Measurements from ENCODE around the gene ARMH4. TPM values are rescaled to one million over a fixed set of nuclear protein-coding genes. Genes with fewer than 3 reads are reported as not detected.

Gene ARMH4
- polyA plus RNA-seq, 2 donors = 0.22 to 0.54 TPM

- Histone ChIP-seq H3K9me3 (ENCODE audit: control insufficient read depth in 2 of 2, insufficient read depth in 1 of 2, low read depth in 1 of 2, low read length in 1 of 2) (no peaks in the 10 kb centered on the region), H3K4me3 (ENCODE audit: low read depth in 1 of 2, low read length in 2 of 2) (no peak overlapping the region), H3K27ac (ENCODE audit: low read depth in 2 of 2, low read length in 1 of 2) (no peak overlapping the region), H3K36me3 (ENCODE audit: control insufficient read depth in 2 of 2, insufficient read depth in 2 of 2, low read length in 1 of 2) (no peaks in the 10 kb centered on the region), H3K27me3 (ENCODE audit: control insufficient read depth in 1 of 2, insufficient read depth in 2 of 2, low read length in 2 of 2) (no peaks in the 10 kb centered on the region), H3K4me1 (ENCODE audit: control insufficient read depth in 2 of 2, insufficient read depth in 2 of 2, low read length in 1 of 2) (no peaks in the 10 kb centered on the region)
- WGBS, 2 donors = 93 to 96% methylated on average over 3 of the region's 3 CpGs
These were observed 62.4 kb downstream of the ARMH4 start for GRCh38 chr14:58089612-58090011.

DNA sequence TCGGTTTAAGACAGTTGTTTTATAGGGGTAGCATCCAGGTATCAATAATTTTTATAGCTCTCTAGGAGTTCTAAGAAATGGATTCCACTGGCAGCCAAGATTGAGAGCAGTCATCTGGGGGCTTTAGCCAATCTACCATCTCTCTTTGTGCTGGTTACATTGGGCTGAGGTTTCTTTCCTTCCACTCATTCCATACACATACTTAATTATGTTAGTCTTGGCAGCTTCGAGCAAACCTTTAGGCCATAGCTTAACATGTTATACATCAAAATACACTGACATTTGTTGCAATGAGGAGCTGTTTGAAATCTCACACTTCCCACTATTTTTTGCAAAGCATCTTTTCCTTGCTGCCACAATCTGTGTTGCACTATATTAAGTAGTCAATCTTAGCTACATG, 63.1 kb downstream of the ARMH4 start:
- H3K4me3 ChIP-seq (ENCODE audit: low read depth in 1 of 2, low read length in 2 of 2) = no peak overlapping the region
- H3K9me3 ChIP-seq (ENCODE audit: control insufficient read depth in 2 of 2, insufficient read depth in 1 of 2, low read depth in 1 of 2, low read length in 1 of 2) = no peaks in the 10 kb centered on the region
- H3K27me3 ChIP-seq (ENCODE audit: control insufficient read depth in 1 of 2, insufficient read depth in 2 of 2, low read length in 2 of 2) = no peaks in the 10 kb centered on the region
- H3K27ac ChIP-seq (ENCODE audit: low read depth in 2 of 2, low read length in 1 of 2) = no peak overlapping the region
- no peaks in the 10 kb centered on the region for H3K36me3 ChIP-seq (ENCODE audit: control insufficient read depth in 2 of 2, insufficient read depth in 2 of 2, low read length in 1 of 2)
- no peaks in the 10 kb centered on the region for H3K4me1 ChIP-seq (ENCODE audit: control insufficient read depth in 2 of 2, insufficient read depth in 2 of 2, low read length in 1 of 2)
- WGBS, 2 donors = 50 to 66% methylated on average over 2 of the region's 2 CpGs

DNA sequence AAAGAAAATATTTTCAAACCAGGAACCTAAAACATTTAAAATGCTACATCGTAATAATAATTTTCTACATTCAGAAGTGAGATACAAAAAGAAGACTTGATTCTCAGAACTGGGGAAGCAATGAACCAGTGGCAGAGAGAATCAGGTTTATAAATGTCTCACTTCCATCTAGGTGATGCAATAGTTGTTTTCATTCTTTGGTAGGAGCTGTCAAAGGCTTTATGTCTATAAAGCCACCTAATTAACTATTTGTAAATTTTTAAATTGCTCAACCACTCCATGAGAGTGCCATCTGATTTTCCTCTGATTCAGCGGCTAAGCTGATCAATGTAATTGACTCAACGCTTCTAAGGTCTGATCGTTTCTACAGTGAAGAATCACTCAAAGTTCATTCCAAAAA, 66.1 kb downstream of the ARMH4 start:
- H3K4me3 ChIP-seq (ENCODE audit: low read depth in 1 of 2, low read length in 2 of 2) = no peak overlapping the region
- no peaks in the 10 kb centered on the region for H3K27me3 ChIP-seq (ENCODE audit: control insufficient read depth in 1 of 2, insufficient read depth in 2 of 2, low read length in 2 of 2)
- no peaks in the 10 kb centered on the region for H3K36me3 ChIP-seq (ENCODE audit: control insufficient read depth in 2 of 2, insufficient read depth in 2 of 2, low read length in 1 of 2)
- no peaks in the 10 kb centered on the region for H3K4me1 ChIP-seq (ENCODE audit: control insufficient read depth in 2 of 2, insufficient read depth in 2 of 2, low read length in 1 of 2)
- 78 to 80% methylated on average over 4 of the region's 4 CpGs for WGBS, 2 donors
- H3K9me3 ChIP-seq (ENCODE audit: control insufficient read depth in 2 of 2, insufficient read depth in 1 of 2, low read depth in 1 of 2, low read length in 1 of 2) = no peaks in the 10 kb centered on the region
- no peak overlapping the region for H3K27ac ChIP-seq (ENCODE audit: low read depth in 2 of 2, low read length in 1 of 2)

GRCh38 chr14:58082491-58083098, 69.4 kb downstream of the ARMH4 start:
- H3K4me3 ChIP-seq (ENCODE audit: low read depth in 1 of 2, low read length in 2 of 2) = no peak overlapping the region
- WGBS, 2 donors = 2 to 21% methylated on average over 1 of the region's 1 CpG
- no peaks in the 10 kb centered on the region for H3K9me3 ChIP-seq (ENCODE audit: control insufficient read depth in 2 of 2, insufficient read depth in 1 of 2, low read depth in 1 of 2, low read length in 1 of 2)
- H3K4me1 ChIP-seq (ENCODE audit: control insufficient read depth in 2 of 2, insufficient read depth in 2 of 2, low read length in 1 of 2) = no peaks in the 10 kb centered on the region
- H3K27me3 ChIP-seq (ENCODE audit: control insufficient read depth in 1 of 2, insufficient read depth in 2 of 2, low read length in 2 of 2) = no peaks in the 10 kb centered on the region
- H3K36me3 ChIP-seq (ENCODE audit: control insufficient read depth in 2 of 2, insufficient read depth in 2 of 2, low read length in 1 of 2) = no peaks in the 10 kb centered on the region
- no peak overlapping the region for H3K27ac ChIP-seq (ENCODE audit: low read depth in 2 of 2, low read length in 1 of 2)

DNA sequence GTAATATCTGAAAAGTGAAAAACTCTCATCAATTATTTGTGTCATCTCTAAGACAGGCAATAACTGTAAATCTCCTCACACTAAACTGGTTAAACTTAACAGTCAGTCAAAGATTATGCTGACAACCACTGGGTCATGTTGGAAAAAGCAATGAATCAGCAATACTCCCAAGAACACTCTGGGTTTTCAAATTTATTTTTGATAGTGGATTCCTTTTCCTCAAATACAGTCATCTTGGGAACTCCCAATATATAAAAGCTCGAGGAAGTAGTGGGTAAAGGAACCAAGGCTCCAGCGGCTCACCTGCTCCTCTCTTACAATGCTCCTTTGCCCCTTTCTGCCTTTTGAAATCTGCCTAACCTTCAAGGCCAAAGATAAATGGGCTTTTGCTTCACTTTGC, 70.0 kb downstream of the ARMH4 start:
- Histone ChIP-seq H3K27ac (ENCODE audit: low read depth in 2 of 2, low read length in 1 of 2) (no peak overlapping the region), H3K36me3 (ENCODE audit: control insufficient read depth in 2 of 2, insufficient read depth in 2 of 2, low read length in 1 of 2) (no peaks in the 10 kb centered on the region)

GRCh38 chr14:58078471-58078870, 73.5 kb downstream of the ARMH4 start:
- Histone ChIP-seq H3K27ac (ENCODE audit: low read depth in 2 of 2, low read length in 1 of 2) (no peak overlapping the region), H3K4me1 (ENCODE audit: control insufficient read depth in 2 of 2, insufficient read depth in 2 of 2, low read length in 1 of 2) (no peaks in the 10 kb centered on the region)

More for the DNA sequence above, 70.0 kb downstream of the ARMH4 start:
- WGBS, 2 donors = 62 to 74% methylated on average over 2 of the region's 2 CpGs
- H3K9me3 ChIP-seq (ENCODE audit: control insufficient read depth in 2 of 2, insufficient read depth in 1 of 2, low read depth in 1 of 2, low read length in 1 of 2) = no peaks in the 10 kb centered on the region
- H3K4me1 ChIP-seq (ENCODE audit: control insufficient read depth in 2 of 2, insufficient read depth in 2 of 2, low read length in 1 of 2) = no peaks in the 10 kb centered on the region
- no peak overlapping the region for H3K4me3 ChIP-seq (ENCODE audit: low read depth in 1 of 2, low read length in 2 of 2)
- H3K27me3 ChIP-seq (ENCODE audit: control insufficient read depth in 1 of 2, insufficient read depth in 2 of 2, low read length in 2 of 2) = no peaks in the 10 kb centered on the region

GRCh38 chr14:58078068-58078467, 73.9 kb downstream of the ARMH4 start:
- Histone ChIP-seq H3K27ac (ENCODE audit: low read depth in 2 of 2, low read length in 1 of 2) (no peak overlapping the region), H3K4me3 (ENCODE audit: low read depth in 1 of 2, low read length in 2 of 2) (no peak overlapping the region), H3K27me3 (ENCODE audit: control insufficient read depth in 1 of 2, insufficient read depth in 2 of 2, low read length in 2 of 2) (no peaks in the 10 kb centered on the region), H3K36me3 (ENCODE audit: control insufficient read depth in 2 of 2, insufficient read depth in 2 of 2, low read length in 1 of 2) (no peaks in the 10 kb centered on the region), H3K4me1 (ENCODE audit: control insufficient read depth in 2 of 2, insufficient read depth in 2 of 2, low read length in 1 of 2) (no peaks in the 10 kb centered on the region), H3K9me3 (ENCODE audit: control insufficient read depth in 2 of 2, insufficient read depth in 1 of 2, low read depth in 1 of 2, low read length in 1 of 2) (no peaks in the 10 kb centered on the region)

More at GRCh38 chr14:58078471-58078870, 73.5 kb downstream of the ARMH4 start:
- no peaks in the 10 kb centered on the region for H3K36me3 ChIP-seq (ENCODE audit: control insufficient read depth in 2 of 2, insufficient read depth in 2 of 2, low read length in 1 of 2)
- no peaks in the 10 kb centered on the region for H3K27me3 ChIP-seq (ENCODE audit: control insufficient read depth in 1 of 2, insufficient read depth in 2 of 2, low read length in 2 of 2)
- H3K4me3 ChIP-seq (ENCODE audit: low read depth in 1 of 2, low read length in 2 of 2) = no peak overlapping the region
- no peaks in the 10 kb centered on the region for H3K9me3 ChIP-seq (ENCODE audit: control insufficient read depth in 2 of 2, insufficient read depth in 1 of 2, low read depth in 1 of 2, low read length in 1 of 2)

- 59 to 63% methylated on average over 1 of the region's 1 CpG for WGBS, 2 donors
- Histone ChIP-seq H3K27ac (ENCODE audit: low read depth in 2 of 2, low read length in 1 of 2) (no peak overlapping the region), H3K4me1 (ENCODE audit: control insufficient read depth in 2 of 2, insufficient read depth in 2 of 2, low read length in 1 of 2) (no peaks in the 10 kb centered on the region), H3K4me3 (ENCODE audit: low read depth in 1 of 2, low read length in 2 of 2) (no peak overlapping the region), H3K36me3 (ENCODE audit: control insufficient read depth in 2 of 2, insufficient read depth in 2 of 2, low read length in 1 of 2) (no peaks in the 10 kb centered on the region), H3K27me3 (ENCODE audit: control insufficient read depth in 1 of 2, insufficient read depth in 2 of 2, low read length in 2 of 2) (no peaks in the 10 kb centered on the region), H3K9me3 (ENCODE audit: control insufficient read depth in 2 of 2, insufficient read depth in 1 of 2, low read depth in 1 of 2, low read length in 1 of 2) (no peaks in the 10 kb centered on the region)
These were observed 74.4 kb downstream of the ARMH4 start for GRCh38 chr14:58077621-58078020.

GRCh38 chr14:58073516-58073915, 78.5 kb downstream of the ARMH4 start:
- Histone ChIP-seq H3K36me3 (ENCODE audit: control insufficient read depth in 2 of 2, insufficient read depth in 2 of 2, low read length in 1 of 2) (no peaks in the 10 kb centered on the region), H3K27ac (ENCODE audit: low read depth in 2 of 2, low read length in 1 of 2) (no peak overlapping the region), H3K9me3 (ENCODE audit: control insufficient read depth in 2 of 2, insufficient read depth in 1 of 2, low read depth in 1 of 2, low read length in 1 of 2) (no peaks in the 10 kb centered on the region), H3K4me3 (ENCODE audit: low read depth in 1 of 2, low read length in 2 of 2) (no peak overlapping the region), H3K27me3 (ENCODE audit: control insufficient read depth in 1 of 2, insufficient read depth in 2 of 2, low read length in 2 of 2) (no peaks in the 10 kb centered on the region), H3K4me1 (ENCODE audit: control insufficient read depth in 2 of 2, insufficient read depth in 2 of 2, low read length in 1 of 2) (no peaks in the 10 kb centered on the region)
- 53 to 59% methylated on average over 3 of the region's 3 CpGs for WGBS, 2 donors

DNA sequence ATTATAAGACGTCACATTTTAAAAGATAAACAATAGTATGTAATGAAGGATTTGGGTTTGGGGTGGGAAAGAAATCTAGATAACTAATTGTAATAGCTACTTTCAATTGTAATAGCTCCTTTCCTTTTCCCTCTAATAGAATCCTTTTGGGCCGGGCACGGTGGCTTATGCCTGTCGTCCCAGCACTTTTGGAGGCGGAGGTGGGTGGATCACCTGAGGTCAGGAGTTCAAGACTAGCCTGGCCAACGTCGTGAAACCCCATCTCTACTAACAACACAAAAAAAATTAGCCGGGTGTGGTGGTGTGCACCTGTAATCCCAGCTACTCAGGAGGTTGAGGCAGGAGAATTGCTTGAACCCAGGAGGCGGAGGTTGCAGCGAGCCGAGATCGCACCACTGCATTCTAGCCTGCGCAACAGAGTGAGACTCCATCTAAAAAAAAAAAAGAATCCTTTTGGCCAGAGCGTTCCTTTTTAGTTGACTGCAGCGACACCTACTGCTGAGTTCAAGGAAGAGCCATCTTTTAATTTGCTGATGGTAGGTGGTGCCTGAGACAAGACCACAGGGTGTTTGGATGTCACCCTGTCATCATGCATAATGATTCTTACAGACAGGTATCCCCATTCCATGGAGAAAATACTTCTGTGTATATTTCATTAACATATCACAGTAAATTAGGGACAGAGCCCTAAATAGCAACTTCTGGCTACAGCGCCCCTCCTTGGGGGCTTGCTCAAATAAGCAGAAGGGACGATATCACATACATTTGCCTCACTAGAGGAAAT, 79.5 kb downstream of the ARMH4 start:
- H3K36me3 ChIP-seq (ENCODE audit: control insufficient read depth in 2 of 2, insufficient read depth in 2 of 2, low read length in 1 of 2) = no peaks in the 10 kb centered on the region
- no peak overlapping the region for H3K27ac ChIP-seq (ENCODE audit: low read depth in 2 of 2, low read length in 1 of 2)
- no peaks in the 10 kb centered on the region for H3K4me1 ChIP-seq (ENCODE audit: control insufficient read depth in 2 of 2, insufficient read depth in 2 of 2, low read length in 1 of 2)
- no peaks in the 10 kb centered on the region for H3K27me3 ChIP-seq (ENCODE audit: control insufficient read depth in 1 of 2, insufficient read depth in 2 of 2, low read length in 2 of 2)
- H3K4me3 ChIP-seq (ENCODE audit: low read depth in 1 of 2, low read length in 2 of 2) = no peak overlapping the region
- 31 to 33% methylated on average over 17 of the region's 17 CpGs for WGBS, 2 donors
- no peaks in the 10 kb centered on the region for H3K9me3 ChIP-seq (ENCODE audit: control insufficient read depth in 2 of 2, insufficient read depth in 1 of 2, low read depth in 1 of 2, low read length in 1 of 2)
